Measurements from ENCODE around the gene FOLR2. TPM values are rescaled to one million over a fixed set of nuclear protein-coding genes. Genes with fewer than 3 reads are reported as not detected.

The FOLR2 gene
- total RNA-seq, 1 donor from 2014 or later: not detected

- Mint-ChIP-seq H3K9me3 (ENCODE audit: low read depth) (no peaks in the 10 kb centered on the region), H3K27me3 (ENCODE audit: low read depth) (peaks cover 10% of the 10 kb centered on the region), H3K36me3 (ENCODE audit: low read depth) (no peaks in the 10 kb centered on the region), H3K4me3 (ENCODE audit: unreplicated experiment) (no peak overlapping the region), H3K4me1 (ENCODE audit: low read depth) (peaks cover 14% of the 10 kb centered on the region), H3K27ac (ENCODE audit: unreplicated experiment) (no peak overlapping the region)
- DNase-seq (ENCODE audit: low spot score): no peak
- TF ChIP-seq CTCF (IDR thresholded peaks at IDR 0.05): no peak
Measured at GRCh38 chr11:72267956-72268617, 51.5 kb downstream of the FOLR2 start.

Other genes with a start within 250 kb of the FOLR2 start
- 9.6 to 16.2 TPM (median 11.4 TPM) in 3 replicates for gene IL18BP, start 217.9 kb upstream of the FOLR2 start, total RNA-seq
- gene NUMA1, start 136.3 kb upstream of the FOLR2 start, total RNA-seq: 112 to 133 TPM (median 119 TPM) in 3 replicates
- gene LRRC51, start 135.9 kb upstream of the FOLR2 start, total RNA-seq: 5.0 to 11.0 TPM (median 6.0 TPM) in 3 replicates
- 70.5 to 74.9 TPM (median 74.7 TPM) in 3 replicates for gene LAMTOR1, start 113.5 kb upstream of the FOLR2 start, total RNA-seq
- not detected in 3 replicates for gene TOMT, start 110.9 kb upstream of the FOLR2 start, total RNA-seq
- 36.0 to 39.7 TPM (median 37.6 TPM) in 3 replicates for gene ANAPC15, start 104.1 kb upstream of the FOLR2 start, total RNA-seq
- not detected in 3 replicates for gene FOLR3, start 81.1 kb upstream of the FOLR2 start, total RNA-seq
- gene FOLR1, start 24.7 kb upstream of the FOLR2 start, total RNA-seq: 0.20 TPM in 1 of 3 replicates, not detected in the others
- gene INPPL1, start 8.0 kb downstream of the FOLR2 start, total RNA-seq: 214 to 226 TPM (median 224 TPM) in 3 replicates
- not detected in 3 replicates for gene PHOX2A, start 27.4 kb downstream of the FOLR2 start, total RNA-seq
- gene CLPB, start 217.7 kb downstream of the FOLR2 start, total RNA-seq: 17.7 to 23.1 TPM (median 17.7 TPM) in 3 replicates